Measurements from ENCODE around the gene IRS1.

IRS1 gene

GRCh38 chr2:226690461-226691024, 109.1 kb downstream of the IRS1 start:
- no peak for DNase-seq (ENCODE audit: low read depth in 2 of 2)

- no peak for DNase-seq (ENCODE audit: low read depth in 2 of 2)
Measured at GRCh38 chr2:226687641-226688253, 111.9 kb downstream of the IRS1 start.

GRCh38 chr2:226684563-226684959, 115.1 kb downstream of the IRS1 start:
- DNase-seq (ENCODE audit: low read depth in 2 of 2), result no peak

- DNase-seq (ENCODE audit: low read depth in 2 of 2), result no peak
Measured at GRCh38 chr2:226683944-226684562, 115.6 kb downstream of the IRS1 start.

- no peak for DNase-seq (ENCODE audit: low read depth in 2 of 2)
Measured at GRCh38 chr2:226683196-226683595, 116.4 kb downstream of the IRS1 start.
